NCI-H2227 treated with DMSO at 0.1 percent for 48 hours (cell line): ENCODE measurements around the gene SIRPA.

Source experiments
- DNase-seq: peaks from one replicate; lab custom pipeline; 2025; lab: John Stamatoyannopoulos, UW

The SIRPA gene

DNA sequence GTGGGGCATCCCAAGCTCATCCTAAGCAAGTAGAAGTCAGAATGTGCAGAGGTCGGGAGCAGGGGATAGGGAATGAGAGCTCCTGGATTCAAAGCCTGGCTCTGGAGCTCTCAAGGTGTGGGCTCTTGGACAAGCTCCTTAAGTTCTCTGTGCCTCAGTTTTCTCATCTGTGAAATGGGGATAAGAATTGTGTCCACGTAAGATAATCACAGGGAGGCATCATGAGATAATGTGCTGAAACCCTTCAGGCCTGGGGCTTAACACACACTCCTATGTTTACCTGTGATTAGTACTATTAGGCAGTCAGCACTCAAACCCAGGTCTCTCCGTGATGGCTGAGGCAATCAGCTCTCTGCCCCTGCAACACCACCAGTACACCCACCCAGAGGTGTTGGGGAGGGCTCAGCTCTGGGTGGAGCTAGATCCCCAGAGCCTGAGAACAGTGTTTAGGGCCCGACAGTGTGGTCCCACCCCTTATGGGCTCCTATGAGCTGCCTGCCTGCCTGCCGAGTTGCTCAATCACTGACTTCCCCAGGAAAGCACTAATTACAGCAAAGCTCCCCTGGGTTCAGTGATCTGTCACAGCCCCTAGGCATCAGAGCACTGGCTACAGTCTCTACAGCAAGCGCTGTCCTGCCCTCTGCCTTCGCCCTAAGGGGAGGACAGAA lies 6.3 kb upstream of the SIRPA start:
- no peak for DNase-seq

DNA sequence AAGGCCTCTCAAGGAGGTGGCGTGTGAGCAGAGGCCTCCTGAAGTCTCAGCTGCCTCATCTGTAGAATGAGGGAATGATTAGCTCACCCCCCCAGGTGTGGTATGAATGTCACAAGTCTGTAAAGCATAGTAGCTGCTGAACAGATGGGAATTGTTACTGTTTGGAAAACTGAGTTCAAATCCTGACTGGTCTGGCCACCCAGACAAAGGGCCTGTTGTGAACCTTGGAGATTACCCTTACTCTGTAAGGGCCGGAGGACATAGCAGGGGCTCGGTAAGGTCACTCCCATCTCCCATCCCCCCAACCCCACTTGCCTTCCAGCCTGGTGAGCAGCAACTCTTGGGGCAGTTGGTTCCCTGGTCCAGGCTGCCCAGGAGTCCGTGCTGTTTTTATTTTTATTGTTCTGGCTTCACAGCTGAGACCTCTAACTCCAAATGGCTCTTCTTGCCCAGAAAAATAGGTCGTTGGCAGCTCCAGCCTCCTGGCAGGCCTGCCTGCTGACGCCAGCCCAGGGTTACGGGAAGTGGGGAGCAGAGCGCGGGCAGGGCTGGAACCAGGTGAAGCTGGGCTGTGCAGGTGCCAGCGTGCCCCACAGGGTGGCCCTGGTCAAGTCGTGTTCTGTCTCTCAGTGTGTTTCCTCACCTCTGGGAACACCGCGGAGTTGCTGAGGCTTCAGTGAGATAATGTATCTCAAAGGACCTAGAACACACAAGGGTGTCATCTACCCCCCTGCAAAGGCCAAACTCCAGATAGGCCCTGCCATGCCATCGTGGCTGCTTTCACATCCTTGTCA lies 4.5 kb upstream of the SIRPA start:
- DNase-seq: no peak

GRCh38 chr20:1891263-1892118 lies 3.7 kb upstream of the SIRPA start:
- no peak for DNase-seq

- no peak for DNase-seq
These were observed 3.2 kb upstream of the SIRPA start for GRCh38 chr20:1892119-1892385.

DNA sequence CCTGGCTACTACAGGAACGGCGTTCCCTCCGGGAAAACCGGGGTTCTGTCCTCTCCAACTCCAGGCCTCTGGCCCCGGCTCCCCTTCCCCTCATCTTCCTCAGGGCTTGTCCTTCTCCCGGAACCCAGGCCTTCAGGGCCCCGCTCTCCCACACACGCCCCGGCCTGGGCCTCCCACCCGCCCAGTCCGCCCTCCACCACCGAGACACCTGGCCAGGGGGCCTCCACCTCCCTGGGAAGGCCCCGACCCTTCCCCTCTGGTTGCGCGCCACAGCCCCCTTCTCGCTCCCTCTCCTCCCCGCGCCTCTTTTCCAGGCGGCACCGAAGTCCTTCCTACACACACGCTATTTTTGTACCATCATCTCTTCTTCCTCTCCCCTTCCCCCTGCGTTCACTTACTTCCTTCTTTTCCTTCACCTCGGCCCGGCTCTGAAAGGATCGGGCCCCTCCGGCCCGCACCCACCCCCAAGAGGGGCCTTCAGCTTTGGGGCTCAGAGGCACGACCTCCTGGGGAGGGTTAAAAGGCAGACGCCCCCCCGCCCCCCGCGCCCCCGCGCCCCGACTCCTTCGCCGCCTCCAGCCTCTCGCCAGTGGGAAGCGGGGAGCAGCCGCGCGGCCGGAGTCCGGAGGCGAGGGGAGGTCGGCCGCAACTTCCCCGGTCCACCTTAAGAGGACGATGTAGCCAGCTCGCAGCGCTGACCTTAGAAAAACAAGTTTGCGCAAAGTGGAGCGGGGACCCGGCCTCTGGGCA lies 1.3 kb upstream of the SIRPA start:
- DNase-seq: peak; percentile 11

DNA sequence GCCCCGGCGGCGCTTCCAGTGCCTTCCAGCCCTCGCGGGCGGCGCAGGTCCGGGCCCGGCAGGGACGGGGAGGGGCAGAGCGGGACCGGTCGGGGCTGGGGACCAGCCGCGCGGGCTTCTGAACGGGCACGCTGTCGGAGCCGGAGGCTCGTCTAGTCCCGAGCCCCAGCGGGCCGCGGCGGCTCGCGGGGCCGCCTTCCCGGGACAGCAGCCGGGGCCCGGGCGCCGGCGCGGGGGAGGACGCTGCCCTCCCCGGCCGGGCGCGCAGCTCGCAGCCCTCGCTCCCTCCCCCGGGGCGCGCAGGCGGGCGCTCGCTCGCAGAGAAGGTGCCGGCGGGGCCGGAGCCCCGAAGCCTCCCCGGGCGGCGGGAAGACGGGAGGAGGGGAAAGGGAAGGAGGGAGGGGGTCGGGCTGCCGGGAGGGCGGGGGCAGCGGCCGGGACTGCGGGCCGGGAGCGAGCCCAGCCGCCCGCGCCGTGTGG lies 696 bp upstream of the SIRPA start:
- DNase-seq: peak; percentile 35

DNA sequence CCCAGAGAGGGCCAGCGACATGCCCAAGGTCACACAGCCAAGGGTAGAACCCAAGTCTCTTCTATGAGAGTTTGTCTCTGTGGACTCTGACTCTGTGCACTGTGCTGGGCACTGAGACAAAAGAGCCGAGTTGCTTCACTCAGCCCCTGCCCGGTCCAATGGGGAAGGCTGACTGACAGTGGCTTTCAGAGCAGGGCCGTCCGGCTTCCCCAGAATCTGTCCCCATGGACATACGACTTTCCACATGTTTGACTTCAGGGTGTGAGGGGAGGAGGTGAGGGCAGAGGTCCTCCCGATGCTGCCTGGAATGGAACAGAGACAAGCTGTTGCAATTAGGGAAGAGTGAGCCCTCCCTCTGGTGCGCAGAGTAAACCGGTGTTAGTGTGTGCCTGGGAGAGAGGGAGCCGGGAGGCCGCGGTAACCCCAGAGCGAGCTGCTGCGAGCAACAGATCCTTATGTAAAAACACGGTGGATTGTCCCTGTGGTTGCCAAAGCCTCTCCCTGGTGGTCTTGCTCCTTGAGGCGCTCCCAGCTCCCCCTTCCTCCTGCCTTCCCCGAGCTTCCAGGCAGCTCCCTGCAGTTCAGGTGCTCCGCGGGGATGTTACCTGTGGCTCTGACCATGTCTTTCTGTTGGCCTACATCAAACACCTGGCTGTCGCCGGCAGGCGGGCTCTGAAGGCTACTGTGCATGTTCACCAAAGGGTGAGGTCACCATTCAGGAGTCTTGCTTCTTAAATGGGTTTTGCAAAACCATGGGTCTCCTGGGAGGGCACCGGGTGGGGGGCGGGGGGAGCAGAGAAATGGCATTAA lies 672 bp downstream of the SIRPA start:
- DNase-seq: no peak

DNA sequence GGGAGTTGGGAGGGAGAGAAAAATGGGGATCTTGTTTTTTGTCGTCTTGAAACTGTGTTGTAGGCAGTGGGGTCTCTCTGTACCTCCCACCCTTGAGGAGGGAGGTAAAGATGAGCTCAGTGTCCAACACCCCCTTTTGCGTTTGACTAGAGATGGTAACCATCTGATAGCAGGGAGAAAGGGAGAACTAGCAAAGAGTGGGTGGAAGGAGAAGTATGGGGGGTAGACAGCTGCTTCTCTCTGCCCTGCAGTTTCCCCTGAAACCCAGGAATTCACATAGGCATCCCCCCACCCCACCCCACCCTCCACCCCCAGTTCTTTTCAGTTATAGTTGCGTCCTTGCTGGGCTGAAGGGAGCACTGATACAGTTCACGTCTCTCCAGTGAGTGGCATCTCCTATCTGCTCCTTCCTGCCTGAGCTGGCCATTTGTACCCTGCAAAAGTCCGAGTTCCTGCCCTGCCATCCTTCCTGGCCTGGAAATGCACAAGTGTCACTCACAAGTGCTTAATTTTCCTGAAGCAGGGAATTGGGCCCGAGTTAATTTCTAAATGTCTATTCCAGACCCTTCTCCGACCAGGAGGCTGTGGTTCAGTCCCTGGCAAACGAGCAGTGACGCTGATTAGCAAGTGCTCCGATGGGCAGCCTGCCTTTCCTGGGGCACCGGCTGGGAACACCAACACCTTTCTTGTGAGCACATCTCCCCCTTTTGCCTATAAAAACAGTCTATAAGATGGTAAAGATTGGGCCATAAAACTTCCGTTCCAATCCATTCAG lies 1.5 kb downstream of the SIRPA start:
- DNase-seq: no peak

DNA sequence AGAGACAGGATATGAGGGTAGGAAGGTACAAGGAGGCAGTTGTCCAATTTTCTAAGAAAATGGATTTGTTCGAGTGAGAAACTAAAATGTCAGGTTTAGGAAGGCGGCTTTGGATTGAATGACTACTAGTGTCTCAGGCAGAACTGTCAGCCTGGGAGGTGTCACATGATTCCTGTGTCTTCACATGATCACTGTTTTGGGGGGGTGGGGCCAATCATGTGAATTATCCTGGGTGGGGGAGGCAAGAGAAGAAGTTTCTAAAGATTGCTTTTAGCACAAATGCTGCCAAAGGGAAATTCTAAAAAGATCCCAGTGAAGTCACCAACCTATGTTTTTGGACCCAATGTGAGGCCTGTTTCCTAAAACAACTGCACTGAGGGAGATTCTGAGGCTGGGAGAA lies 2.3 kb downstream of the SIRPA start:
- no peak for DNase-seq

DNA sequence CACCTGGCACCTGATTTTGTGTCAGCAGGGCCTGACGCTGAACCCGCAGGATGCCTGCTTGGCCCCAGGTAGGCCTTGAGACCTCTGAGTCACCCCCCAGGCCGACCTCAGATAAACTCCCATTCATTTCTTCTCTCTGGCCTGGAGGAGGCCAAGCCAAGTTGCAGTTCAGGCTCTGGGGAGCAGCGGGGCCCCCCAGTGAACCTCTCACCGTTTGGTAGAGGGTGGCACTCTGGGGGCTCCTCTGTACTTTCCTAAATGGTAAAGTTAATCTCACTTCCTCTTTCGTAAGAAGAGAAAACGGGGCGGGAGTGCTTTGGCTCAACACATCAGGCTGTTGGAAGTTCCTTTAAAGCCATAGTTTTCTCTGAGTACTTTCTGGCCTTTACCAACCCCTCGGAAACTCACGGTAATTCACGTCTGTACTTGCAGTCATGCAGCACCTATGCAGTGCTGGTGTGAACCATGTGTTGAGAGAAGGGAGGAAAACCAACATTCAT lies 2.8 kb downstream of the SIRPA start:
- DNase-seq: no peak

DNA sequence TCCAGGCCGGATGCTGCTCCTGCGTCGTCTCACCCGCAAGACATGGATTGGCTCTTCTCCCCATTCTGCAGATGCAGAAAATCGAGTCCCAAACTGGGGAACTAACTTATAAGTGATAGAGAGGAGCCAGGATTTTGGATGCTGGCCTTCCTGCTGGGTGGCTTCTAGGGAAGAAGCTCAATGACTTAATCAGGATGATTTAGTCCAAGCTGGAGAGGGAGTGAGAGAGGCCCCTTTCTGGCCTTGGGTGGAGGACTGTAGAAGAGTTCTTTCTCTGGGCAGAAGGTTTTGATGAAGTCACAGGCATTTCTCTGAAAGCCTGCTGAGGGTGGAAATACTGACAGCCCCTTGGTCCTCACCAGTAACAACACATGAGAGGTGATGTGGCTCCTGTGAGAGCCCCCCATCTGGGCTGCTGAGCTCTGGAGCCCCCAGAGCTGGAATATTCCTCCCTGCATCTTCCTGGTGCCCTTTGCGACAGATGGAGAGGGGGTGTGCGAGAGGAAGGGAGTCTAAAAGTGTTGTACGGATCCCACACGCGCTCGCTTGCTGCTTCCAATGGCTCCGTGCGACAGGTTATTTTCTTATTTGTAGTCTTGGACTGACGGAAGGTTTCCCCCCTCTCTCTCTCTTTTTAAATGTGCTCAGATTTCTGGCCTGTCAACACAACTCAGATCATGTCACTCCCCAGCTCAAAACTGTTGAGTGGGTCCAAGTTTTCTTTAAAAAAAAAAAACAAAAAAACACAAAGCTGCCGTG lies 3.5 kb downstream of the SIRPA start:
- no peak for DNase-seq

GRCh38 chr20:1899241-1899525 lies 4.0 kb downstream of the SIRPA start:
- DNase-seq: no peak

DNA sequence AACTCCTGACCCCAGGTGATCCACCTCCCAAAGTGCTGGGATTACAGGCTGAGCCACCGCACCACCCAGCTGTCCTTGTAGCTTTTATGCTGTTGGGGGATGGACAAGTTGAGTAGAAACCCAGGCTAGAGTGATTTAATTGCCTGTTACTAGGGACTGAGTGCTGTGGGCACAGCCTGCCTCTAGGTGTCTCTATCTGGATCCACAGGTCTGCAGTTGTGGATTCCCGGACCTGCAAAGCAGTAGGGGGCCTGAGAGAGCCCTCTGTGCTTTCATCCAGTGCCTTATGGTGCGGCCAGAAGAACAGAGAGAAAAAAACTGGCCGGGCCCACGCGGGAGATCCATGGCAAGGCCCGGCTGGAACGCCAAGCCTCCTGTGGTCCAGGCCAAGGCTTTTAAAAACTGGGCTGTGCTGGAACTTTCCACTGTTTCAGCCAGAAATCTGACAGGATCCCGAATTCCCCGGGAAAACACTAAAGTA lies 5.2 kb downstream of the SIRPA start:
- peak; percentile 29 for DNase-seq

- DNase-seq: no peak
These were observed 6.5 kb downstream of the SIRPA start for GRCh38 chr20:1901704-1902103.

DNA sequence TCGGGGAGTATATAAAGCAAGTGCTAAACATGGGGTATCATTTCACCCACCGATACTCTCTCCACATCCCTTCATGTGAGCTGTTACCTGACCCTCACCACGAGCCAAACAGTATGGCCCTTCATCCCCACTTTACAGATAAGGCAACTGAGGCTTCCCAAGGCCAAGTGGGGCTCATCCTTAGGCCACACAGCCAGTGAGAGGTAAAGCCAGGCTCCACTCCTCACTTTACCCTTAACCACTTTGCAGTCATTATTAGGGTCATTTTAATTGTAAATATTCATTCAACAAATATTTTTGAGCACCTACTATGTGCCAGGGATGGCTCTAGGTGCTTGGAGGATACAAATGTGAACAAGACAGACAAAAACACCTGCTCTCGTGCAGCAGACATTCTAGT lies 7.0 kb downstream of the SIRPA start:
- no peak for DNase-seq

DNA sequence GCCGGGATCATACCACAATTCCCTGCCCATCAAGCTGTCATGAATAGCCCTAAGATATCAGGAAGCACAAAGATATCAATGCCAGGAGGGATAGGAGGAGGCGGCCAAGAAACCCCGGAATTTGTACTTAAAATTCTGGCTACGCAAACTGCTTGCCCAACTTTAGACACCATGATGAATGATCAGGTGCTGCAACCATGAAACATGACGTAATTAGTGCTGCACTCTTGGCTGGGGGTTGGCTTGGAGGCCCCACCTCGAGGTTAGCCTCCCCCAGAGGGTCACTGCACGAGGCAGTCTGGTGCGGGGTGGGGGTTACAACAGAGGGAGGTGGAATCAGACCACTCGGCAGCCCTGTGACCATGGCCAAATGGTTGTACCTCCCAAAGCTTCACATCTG lies 8.9 kb downstream of the SIRPA start:
- DNase-seq: no peak

- DNase-seq: no peak
These were observed 9.8 kb downstream of the SIRPA start for GRCh38 chr20:1905009-1905408.

GRCh38 chr20:1905693-1906092 lies 10.5 kb downstream of the SIRPA start:
- no peak for DNase-seq

- no peak for DNase-seq
These were observed 11.3 kb downstream of the SIRPA start for GRCh38 chr20:1906361-1907051.
